ENCODE measurements around the gene SRPK2.
A peak's percentile ranks its signal among the peaks of the same experiment; 100 is the strongest.

The SRPK2 gene

DNA sequence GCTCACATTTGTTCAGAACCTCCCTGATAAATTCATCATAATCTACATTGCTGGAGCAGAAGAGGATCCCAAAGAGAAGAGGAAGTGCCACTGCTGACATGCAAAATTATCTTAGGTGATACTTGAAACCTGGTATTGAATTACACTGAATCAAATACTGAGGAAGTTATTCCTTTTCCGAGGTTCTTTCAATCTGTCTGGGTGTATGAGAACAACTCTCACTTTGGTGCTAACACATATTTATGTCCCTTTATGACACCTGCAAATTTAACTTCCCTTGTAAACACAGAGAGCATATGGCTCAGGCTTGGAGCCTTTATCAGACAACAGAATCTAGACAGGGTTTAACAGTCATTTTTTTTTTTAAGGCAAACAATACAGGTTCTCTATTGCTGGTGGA, 131.4 kb downstream of the SRPK2 start:
- Histone ChIP-seq H4K20me1 (ENCODE audit: insufficient read depth, low read length, poor library complexity, severe bottlenecking) (peaks cover 10% of the 10 kb centered on the region), H3K4me3 (ENCODE audit: low read length, poor library complexity, severe bottlenecking) (peak overlapping the region; percentile 53), H3F3A (ENCODE audit: low read depth) (peaks cover 11% of the 10 kb centered on the region; the same call in 1 of the 2 replicates), H3K27me3 (ENCODE audit: insufficient read depth, low read length, poor library complexity, severe bottlenecking) (no peaks in the 10 kb centered on the region), H3K9ac (ENCODE audit: low read depth, low read length, poor library complexity, severe bottlenecking) (peak overlapping the region; percentile 55), H3K9me2 (replicated peaks; ENCODE audit: low read depth, low read length) (no peaks in the 10 kb centered on the region), H3K4me1 (ENCODE audit: insufficient read depth, low read length, poor library complexity, severe bottlenecking) (peaks cover 55% of the 10 kb centered on the region), H2AFZ (ENCODE audit: low read length) (no peak overlapping the region), H3K79me2 (ENCODE audit: insufficient read depth, low read length) (peaks cover 87% of the 10 kb centered on the region), H3K36me3 (ENCODE audit: insufficient read depth, low read length) (no peaks in the 10 kb centered on the region), H3K9me3 (ENCODE audit: insufficient read depth, low read depth, low read length) (no peaks in the 10 kb centered on the region), H3K4me2 (ENCODE audit: low read depth, low read length, poor library complexity, severe bottlenecking) (peak overlapping the region; percentile 76)
- no peak for TF ChIP-seq EZH2phosphoT487 (IDR thresholded peaks at IDR 0.05; ENCODE audit: borderline replicate concordance)
- TF ChIP-seq, protein P1, sequence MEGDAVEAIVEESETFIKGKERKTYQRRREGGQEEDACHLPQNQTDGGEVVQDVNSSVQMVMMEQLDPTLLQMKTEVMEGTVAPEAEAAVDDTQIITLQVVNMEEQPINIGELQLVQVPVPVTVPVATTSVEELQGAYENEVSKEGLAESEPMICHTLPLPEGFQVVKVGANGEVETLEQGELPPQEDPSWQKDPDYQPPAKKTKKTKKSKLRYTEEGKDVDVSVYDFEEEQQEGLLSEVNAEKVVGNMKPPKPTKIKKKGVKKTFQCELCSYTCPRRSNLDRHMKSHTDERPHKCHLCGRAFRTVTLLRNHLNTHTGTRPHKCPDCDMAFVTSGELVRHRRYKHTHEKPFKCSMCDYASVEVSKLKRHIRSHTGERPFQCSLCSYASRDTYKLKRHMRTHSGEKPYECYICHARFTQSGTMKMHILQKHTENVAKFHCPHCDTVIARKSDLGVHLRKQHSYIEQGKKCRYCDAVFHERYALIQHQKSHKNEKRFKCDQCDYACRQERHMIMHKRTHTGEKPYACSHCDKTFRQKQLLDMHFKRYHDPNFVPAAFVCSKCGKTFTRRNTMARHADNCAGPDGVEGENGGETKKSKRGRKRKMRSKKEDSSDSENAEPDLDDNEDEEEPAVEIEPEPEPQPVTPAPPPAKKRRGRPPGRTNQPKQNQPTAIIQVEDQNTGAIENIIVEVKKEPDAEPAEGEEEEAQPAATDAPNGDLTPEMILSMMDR (conservative IDR thresholded peaks at IDR 0.05; ENCODE audit: low read length): no peak

DNA sequence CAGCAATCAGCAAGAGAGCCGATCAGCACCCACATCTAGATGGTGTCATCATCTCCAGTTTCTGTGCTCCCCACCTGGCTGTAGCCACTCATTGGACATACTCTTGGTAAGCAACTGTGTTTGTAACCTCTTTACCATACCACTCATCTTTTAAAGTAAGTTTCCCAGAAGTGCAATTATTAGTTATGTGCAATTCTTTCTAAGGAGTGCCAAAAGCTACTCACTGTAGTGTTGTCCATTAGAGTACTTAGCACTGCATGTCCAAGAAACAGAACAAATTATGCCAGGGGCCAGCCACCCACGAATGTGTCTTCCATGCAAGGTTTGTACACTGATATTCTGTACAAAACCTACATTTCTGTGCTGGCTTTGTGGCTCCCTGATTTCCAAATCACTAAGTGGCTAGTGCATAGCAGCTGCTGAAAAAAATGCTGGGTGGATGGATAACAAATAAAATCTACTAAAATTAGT, 131.9 kb downstream of the SRPK2 start:
- H4K20me1 ChIP-seq (ENCODE audit: insufficient read depth, low read length, poor library complexity, severe bottlenecking): peaks cover 5% of the 10 kb centered on the region
- no peaks in the 10 kb centered on the region for H3K36me3 ChIP-seq (ENCODE audit: insufficient read depth, low read length)
- no peaks in the 10 kb centered on the region for H3K9me3 ChIP-seq (ENCODE audit: insufficient read depth, low read depth, low read length)
- peak overlapping the region; percentile 76 for H3K4me2 ChIP-seq (ENCODE audit: low read depth, low read length, poor library complexity, severe bottlenecking)
- peak overlapping the region; percentile 55 for H3K9ac ChIP-seq (ENCODE audit: low read depth, low read length, poor library complexity, severe bottlenecking)
- no peaks in the 10 kb centered on the region for H3K27me3 ChIP-seq (ENCODE audit: insufficient read depth, low read length, poor library complexity, severe bottlenecking)
- peaks cover 6% of the 10 kb centered on the region; the same call in 1 of the 2 replicates for H3F3A ChIP-seq (ENCODE audit: low read depth)
- H2AFZ ChIP-seq (ENCODE audit: low read length): no peak overlapping the region
- H3K9me2 ChIP-seq (replicated peaks; ENCODE audit: low read depth, low read length): no peaks in the 10 kb centered on the region
- peaks cover 55% of the 10 kb centered on the region for H3K4me1 ChIP-seq (ENCODE audit: insufficient read depth, low read length, poor library complexity, severe bottlenecking)
- H3K79me2 ChIP-seq (ENCODE audit: insufficient read depth, low read length): peaks cover 86% of the 10 kb centered on the region
- TF ChIP-seq, protein P1 (conservative IDR thresholded peaks at IDR 0.05; ENCODE audit: low read length): no peak
- TF ChIP-seq EZH2phosphoT487 (IDR thresholded peaks at IDR 0.05; ENCODE audit: borderline replicate concordance): no peak
- H3K4me3 ChIP-seq (ENCODE audit: low read length, poor library complexity, severe bottlenecking): peak overlapping the region; percentile 53

DNA sequence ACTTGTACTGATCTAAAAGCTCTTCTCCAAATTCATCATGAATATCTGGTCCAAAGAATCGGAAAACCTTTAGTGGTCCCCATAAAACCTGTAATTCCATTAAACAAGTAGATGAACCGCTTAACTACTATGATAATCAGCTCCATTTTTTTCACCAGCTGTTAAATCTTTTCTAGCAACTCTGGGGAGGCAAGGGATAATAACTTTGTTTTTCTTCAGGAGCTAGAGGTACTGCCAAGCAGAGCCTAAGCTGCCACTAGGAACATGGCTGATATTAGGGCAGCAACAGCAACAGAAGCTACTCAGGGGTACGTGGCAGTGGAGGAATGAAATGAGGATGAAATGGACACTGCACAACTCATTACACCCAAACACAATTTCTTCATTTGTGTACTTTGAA, 138.0 kb downstream of the SRPK2 start:
- Histone ChIP-seq H3K4me1 (ENCODE audit: insufficient read depth, low read length, poor library complexity, severe bottlenecking) (peaks cover 59% of the 10 kb centered on the region), H3K9me2 (replicated peaks; ENCODE audit: low read depth, low read length) (no peaks in the 10 kb centered on the region), H3K27me3 (ENCODE audit: insufficient read depth, low read length, poor library complexity, severe bottlenecking) (no peaks in the 10 kb centered on the region), H3K4me3 (ENCODE audit: low read length, poor library complexity, severe bottlenecking) (no peak overlapping the region), H3F3A (ENCODE audit: low read depth) (peaks cover 3% of the 10 kb centered on the region; the same call in 1 of the 2 replicates), H3K9ac (ENCODE audit: low read depth, low read length, poor library complexity, severe bottlenecking) (peak overlapping the region; percentile 34), H3K4me2 (ENCODE audit: low read depth, low read length, poor library complexity, severe bottlenecking) (peak overlapping the region; percentile 53), H2AFZ (ENCODE audit: low read length) (no peak overlapping the region), H3K79me2 (ENCODE audit: insufficient read depth, low read length) (peaks cover 99% of the 10 kb centered on the region), H3K36me3 (ENCODE audit: insufficient read depth, low read length) (no peaks in the 10 kb centered on the region), H3K9me3 (ENCODE audit: insufficient read depth, low read depth, low read length) (no peaks in the 10 kb centered on the region), H4K20me1 (ENCODE audit: insufficient read depth, low read length, poor library complexity, severe bottlenecking) (peaks cover 13% of the 10 kb centered on the region)
- TF ChIP-seq, protein P1 (conservative IDR thresholded peaks at IDR 0.05; ENCODE audit: low read length): no peak
- no peak for TF ChIP-seq EZH2phosphoT487 (IDR thresholded peaks at IDR 0.05; ENCODE audit: borderline replicate concordance)

Measured in Loucy (cell line).